Astrocyte of the spinal cord (primary cell): ENCODE data around the gene LTA.
A peak's percentile ranks its signal among the peaks of the same experiment; 100 is the strongest.

ENCODE experiments used
- DNase-seq: peaks from one replicate; pipeline ENCODE4 v3.0.0; 2011; ENCODE audit warnings: low read depth, low spot score
- H3K4me3 ChIP-seq: 2 replicates; pipeline ENCODE4 v1.5.1; 2011; ENCODE audit warnings: low read depth, mild to moderate bottlenecking, low read length, moderate library complexity
- CTCF ChIP-seq: IDR thresholded peaks from 2 replicates; pipeline ENCODE4 v1.5.1; 2012; ENCODE audit warnings: low read depth, mild to moderate bottlenecking, low read length, inconsistent platforms
- in situ Hi-C: cut with HindIII; loops from 2 replicates; pipeline ENCODE4 v1.10.0; 2017; ENCODE audit warnings: low sequenced_read_pairs

LTA gene

GRCh38 chr6:31534521-31535040 lies 37.5 kb upstream of the LTA start:
- no peak for DNase-seq
- in situ Hi-C loops: no loop called here
- no peak overlapping the region for H3K4me3 ChIP-seq
- TF ChIP-seq CTCF: no peak

GRCh38 chr6:31535538-31536324 lies 36.4 kb upstream of the LTA start:
- in situ Hi-C loops: no loop called here
- no peak for TF ChIP-seq CTCF
- no peak for DNase-seq
- H3K4me3 ChIP-seq: no peak overlapping the region

GRCh38 chr6:31538805-31539400 lies 33.2 kb upstream of the LTA start:
- in situ Hi-C loops: no loop called here
- H3K4me3 ChIP-seq: no peak overlapping the region
- TF ChIP-seq CTCF: no peak
- no peak for DNase-seq

DNA sequence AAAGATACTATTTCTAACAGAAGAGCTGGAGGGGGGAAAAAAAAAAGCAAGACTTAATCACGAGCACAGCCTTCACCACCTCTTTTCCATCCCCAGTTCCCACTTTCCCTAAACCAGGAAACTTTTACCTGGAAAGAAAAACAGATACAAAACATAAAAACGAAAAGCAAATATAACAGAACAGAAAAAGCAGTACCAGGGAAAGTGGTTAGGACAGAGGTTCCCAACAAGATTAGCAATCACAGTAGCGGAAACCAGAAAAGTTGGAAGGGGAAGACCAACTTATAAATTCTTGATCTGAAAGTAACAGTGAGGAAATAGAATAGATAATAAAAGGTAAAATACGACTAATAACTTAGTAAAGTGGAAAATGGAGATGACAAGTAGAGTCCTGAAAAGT lies 31.4 kb upstream of the LTA start:
- in situ Hi-C loops: no loop called here
- DNase-seq: no peak
- TF ChIP-seq CTCF: no peak
- peak overlapping the region; percentile 98 for H3K4me3 ChIP-seq

GRCh38 chr6:31541059-31541657 lies 30.9 kb upstream of the LTA start:
- peak; percentile 53 for DNase-seq
- peak overlapping the region; percentile 98 for H3K4me3 ChIP-seq
- in situ Hi-C loops: no loop called here
- no peak for TF ChIP-seq CTCF

- TF ChIP-seq CTCF: no peak
- DNase-seq: peak; percentile 98
- in situ Hi-C loops: no loop called here
- H3K4me3 ChIP-seq: peak within 1 kb of the TSS; percentile 98
These were observed 30.2 kb upstream of the LTA start, which contains the start of gene DDX39B for GRCh38 chr6:31541658-31542521. Gene DDX39B, minus strand, starts transcription at chr6:31542003. Its CDS starts 1,471 bp downstream, at chr6:31540532.
